ENCODE results near the gene TRPV6. TPM values are rescaled to one million over a fixed set of nuclear protein-coding genes. Genes with fewer than 3 reads are reported as not detected.

The TRPV6 gene
- total and polyA plus RNA-seq, 2 experiments from 2014 or later: 0.08 to 0.80 TPM

DNA sequence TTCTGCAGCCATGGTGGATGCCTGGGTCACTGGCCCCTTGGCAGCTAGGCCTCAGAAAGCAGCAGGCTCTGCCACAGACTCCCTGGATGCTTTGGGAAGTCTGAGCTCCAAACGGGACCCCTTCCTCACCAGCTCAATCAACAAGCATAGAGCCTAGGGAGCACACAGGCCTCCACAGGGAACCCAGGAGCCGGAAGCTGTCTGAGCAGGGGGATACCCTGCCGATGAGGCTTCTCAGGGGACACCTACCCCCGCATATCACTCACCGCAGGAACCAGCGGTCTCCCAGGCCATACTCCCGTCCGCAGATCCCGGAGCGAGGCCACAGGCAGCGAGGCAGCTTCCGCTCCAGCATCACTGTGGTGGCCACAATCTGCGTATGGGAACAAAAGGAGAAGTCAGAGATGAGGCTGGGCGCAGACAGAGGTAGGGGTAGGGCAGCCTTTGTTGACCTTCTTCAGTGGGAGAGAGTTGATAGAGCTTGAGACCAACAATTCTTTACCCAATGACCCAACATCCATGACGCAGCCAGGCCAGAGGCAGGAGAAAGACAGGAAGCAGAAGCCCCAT is 13.4 kb downstream of the TRPV6 start:
- Histone ChIP-seq H2AFZ (no peak overlapping the region), H3F3A (replicated peaks; ENCODE audit: low read depth) (no peaks in the 10 kb centered on the region), H4K20me1 (replicated peaks; ENCODE audit: insufficient read depth) (no peaks in the 10 kb centered on the region), H3K36me3 (ENCODE audit: insufficient read depth) (no peaks in the 10 kb centered on the region), H3K9me2 (ENCODE audit: insufficient read depth) (no peaks in the 10 kb centered on the region), H3K4me3 (no peak overlapping the region), H3K27ac (ENCODE audit: low read depth) (no peak overlapping the region), H3K4me1 (ENCODE audit: insufficient read depth) (no peaks in the 10 kb centered on the region), H3K4me2 (no peak overlapping the region), H3K27me3 (ENCODE audit: insufficient read depth) (no peaks in the 10 kb centered on the region), H3K79me2 (replicated peaks; ENCODE audit: insufficient read depth) (no peaks in the 10 kb centered on the region)
- TF ChIP-seq ZNF114 (CRISPR knock-in tag; IDR thresholded peaks at IDR 0.05) (no peak), NANOG (IDR thresholded peaks at IDR 0.05; ENCODE audit: borderline replicate concordance) (no peak), REST (IDR thresholded peaks at IDR 0.05; ENCODE audit: unreplicated experiment) (no peak), EZH2phosphoT487 (IDR thresholded peaks at IDR 0.05; ENCODE audit: unreplicated experiment) (no peak), STAT1 (IDR thresholded peaks at IDR 0.05; ENCODE audit: unreplicated experiment) (no peak), ZNF331 (CRISPR knock-in tag; IDR thresholded peaks at IDR 0.05; ENCODE audit: low read depth) (no peak), EZH2 (IDR thresholded peaks at IDR 0.05; ENCODE audit: low read depth, unreplicated experiment) (no peak), CREB1 (CRISPR knock-in tag; IDR thresholded peaks at IDR 0.05; ENCODE audit: low read depth) (no peak), JUNB (IDR thresholded peaks at IDR 0.05; ENCODE audit: unreplicated experiment) (no peak), POLR2AphosphoS5 (IDR thresholded peaks at IDR 0.05; ENCODE audit: low read depth) (no peak), ETS1 (IDR thresholded peaks at IDR 0.05) (no peak)
- TF ChIP-seq, protein P1, sequence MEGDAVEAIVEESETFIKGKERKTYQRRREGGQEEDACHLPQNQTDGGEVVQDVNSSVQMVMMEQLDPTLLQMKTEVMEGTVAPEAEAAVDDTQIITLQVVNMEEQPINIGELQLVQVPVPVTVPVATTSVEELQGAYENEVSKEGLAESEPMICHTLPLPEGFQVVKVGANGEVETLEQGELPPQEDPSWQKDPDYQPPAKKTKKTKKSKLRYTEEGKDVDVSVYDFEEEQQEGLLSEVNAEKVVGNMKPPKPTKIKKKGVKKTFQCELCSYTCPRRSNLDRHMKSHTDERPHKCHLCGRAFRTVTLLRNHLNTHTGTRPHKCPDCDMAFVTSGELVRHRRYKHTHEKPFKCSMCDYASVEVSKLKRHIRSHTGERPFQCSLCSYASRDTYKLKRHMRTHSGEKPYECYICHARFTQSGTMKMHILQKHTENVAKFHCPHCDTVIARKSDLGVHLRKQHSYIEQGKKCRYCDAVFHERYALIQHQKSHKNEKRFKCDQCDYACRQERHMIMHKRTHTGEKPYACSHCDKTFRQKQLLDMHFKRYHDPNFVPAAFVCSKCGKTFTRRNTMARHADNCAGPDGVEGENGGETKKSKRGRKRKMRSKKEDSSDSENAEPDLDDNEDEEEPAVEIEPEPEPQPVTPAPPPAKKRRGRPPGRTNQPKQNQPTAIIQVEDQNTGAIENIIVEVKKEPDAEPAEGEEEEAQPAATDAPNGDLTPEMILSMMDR (conservative IDR thresholded peaks at IDR 0.05; ENCODE audit: low read depth in 2 of 2): no peak
- TF ChIP-seq, protein P2, sequence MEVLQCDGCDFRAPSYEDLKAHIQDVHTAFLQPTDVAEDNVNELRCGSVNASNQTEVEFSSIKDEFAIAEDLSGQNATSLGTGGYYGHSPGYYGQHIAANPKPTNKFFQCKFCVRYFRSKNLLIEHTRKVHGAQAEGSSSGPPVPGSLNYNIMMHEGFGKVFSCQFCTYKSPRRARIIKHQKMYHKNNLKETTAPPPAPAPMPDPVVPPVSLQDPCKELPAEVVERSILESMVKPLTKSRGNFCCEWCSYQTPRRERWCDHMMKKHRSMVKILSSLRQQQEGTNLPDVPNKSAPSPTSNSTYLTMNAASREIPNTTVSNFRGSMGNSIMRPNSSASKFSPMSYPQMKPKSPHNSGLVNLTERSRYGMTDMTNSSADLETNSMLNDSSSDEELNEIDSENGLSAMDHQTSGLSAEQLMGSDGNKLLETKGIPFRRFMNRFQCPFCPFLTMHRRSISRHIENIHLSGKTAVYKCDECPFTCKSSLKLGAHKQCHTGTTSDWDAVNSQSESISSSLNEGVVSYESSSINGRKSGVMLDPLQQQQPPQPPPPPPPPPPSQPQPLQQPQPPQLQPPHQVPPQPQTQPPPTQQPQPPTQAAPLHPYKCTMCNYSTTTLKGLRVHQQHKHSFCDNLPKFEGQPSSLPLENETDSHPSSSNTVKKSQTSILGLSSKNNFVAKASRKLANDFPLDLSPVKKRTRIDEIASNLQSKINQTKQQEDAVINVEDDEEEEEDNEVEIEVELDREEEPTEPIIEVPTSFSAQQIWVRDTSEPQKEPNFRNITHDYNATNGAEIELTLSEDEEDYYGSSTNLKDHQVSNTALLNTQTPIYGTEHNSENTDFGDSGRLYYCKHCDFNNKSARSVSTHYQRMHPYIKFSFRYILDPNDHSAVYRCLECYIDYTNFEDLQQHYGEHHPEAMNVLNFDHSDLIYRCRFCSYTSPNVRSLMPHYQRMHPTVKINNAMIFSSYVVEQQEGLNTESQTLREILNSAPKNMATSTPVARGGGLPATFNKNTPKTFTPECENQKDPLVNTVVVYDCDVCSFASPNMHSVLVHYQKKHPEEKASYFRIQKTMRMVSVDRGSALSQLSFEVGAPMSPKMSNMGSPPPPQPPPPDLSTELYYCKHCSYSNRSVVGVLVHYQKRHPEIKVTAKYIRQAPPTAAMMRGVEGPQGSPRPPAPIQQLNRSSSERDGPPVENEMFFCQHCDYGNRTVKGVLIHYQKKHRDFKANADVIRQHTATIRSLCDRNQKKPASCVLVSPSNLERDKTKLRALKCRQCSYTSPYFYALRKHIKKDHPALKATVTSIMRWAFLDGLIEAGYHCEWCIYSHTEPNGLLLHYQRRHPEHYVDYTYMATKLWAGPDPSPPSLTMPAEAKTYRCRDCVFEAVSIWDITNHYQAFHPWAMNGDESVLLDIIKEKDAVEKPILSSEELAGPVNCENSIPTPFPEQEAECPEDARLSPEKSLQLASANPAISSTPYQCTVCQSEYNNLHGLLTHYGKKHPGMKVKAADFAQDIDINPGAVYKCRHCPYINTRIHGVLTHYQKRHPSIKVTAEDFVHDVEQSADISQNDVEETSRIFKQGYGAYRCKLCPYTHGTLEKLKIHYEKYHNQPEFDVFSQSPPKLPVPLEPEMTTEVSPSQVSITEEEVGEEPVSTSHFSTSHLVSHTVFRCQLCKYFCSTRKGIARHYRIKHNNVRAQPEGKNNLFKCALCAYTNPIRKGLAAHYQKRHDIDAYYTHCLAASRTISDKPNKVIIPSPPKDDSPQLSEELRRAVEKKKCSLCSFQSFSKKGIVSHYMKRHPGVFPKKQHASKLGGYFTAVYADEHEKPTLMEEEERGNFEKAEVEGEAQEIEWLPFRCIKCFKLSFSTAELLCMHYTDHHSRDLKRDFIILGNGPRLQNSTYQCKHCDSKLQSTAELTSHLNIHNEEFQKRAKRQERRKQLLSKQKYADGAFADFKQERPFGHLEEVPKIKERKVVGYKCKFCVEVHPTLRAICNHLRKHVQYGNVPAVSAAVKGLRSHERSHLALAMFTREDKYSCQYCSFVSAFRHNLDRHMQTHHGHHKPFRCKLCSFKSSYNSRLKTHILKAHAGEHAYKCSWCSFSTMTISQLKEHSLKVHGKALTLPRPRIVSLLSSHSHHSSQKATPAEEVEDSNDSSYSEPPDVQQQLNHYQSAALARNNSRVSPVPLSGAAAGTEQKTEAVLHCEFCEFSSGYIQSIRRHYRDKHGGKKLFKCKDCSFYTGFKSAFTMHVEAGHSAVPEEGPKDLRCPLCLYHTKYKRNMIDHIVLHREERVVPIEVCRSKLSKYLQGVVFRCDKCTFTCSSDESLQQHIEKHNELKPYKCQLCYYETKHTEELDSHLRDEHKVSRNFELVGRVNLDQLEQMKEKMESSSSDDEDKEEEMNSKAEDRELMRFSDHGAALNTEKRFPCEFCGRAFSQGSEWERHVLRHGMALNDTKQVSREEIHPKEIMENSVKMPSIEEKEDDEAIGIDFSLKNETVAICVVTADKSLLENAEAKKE (CRISPR knock-in tag; IDR thresholded peaks at IDR 0.05): no peak
- no peaks in the 10 kb centered on the region for H3K4me1 Mint-ChIP-seq
- H3K27me3 Mint-ChIP-seq (ENCODE audit: insufficient read depth, low read depth, poor library complexity): peaks cover 10% of the 10 kb centered on the region
- peaks cover 20% of the 10 kb centered on the region; the same call in 2 of the 3 replicates for H3K36me3 Mint-ChIP-seq (ENCODE audit: low read depth)
- no peak overlapping the region for H3K4me3 Mint-ChIP-seq
- H3K27ac Mint-ChIP-seq: no peak overlapping the region
- H3K9me3 Mint-ChIP-seq: peaks cover 5% of the 10 kb centered on the region; the same call in 1 of the 3 replicates
- ATAC-seq (no peak), DNase-seq (ENCODE audit: low spot score) (no peak)

Measured in GM23338 (cell line).